DOHH2 (cell line): Measurements from ENCODE around the gene SP140.
"Not testable (repeated sequence)": the region's sequence is repeated elsewhere in the genome, so short reads cannot be mapped to it uniquely, and the experiment has no call there.

Experiments used
- H3F3A ChIP-seq: fragments of 200-600 bp; sonication (generic), shearing (Covaris generic); 2 replicates; pipeline ENCODE4 v1.6.0; 2016; ENCODE audit warnings: antibody characterized with exemption, mild to moderate bottlenecking; ENCODE audit not compliant: control insufficient read depth, insufficient read depth
- H3K27ac ChIP-seq: fragments of 200-600 bp; sonication (generic); 2 replicates; pipeline ENCODE4 v1.5.1; 2014; ENCODE audit warnings: low read depth, mild to moderate bottlenecking, low read length, moderate library complexity
- H3K27me3 ChIP-seq: fragments of 200-600 bp; sonication (generic); 2 replicates; pipeline ENCODE4 v1.6.1; 2014; ENCODE audit warnings: mild to moderate bottlenecking, low read length, mixed read lengths; ENCODE audit not compliant: control insufficient read depth
- H3K36me3 ChIP-seq: fragments of 200-600 bp; sonication (generic); 2 replicates; pipeline ENCODE4 v1.6.1; 2014; ENCODE audit warnings: mild to moderate bottlenecking, low read length, moderate library complexity, mixed read lengths; ENCODE audit not compliant: control insufficient read depth
- H3K4me1 ChIP-seq: fragments of 200-600 bp; sonication (generic); 2 replicates; pipeline ENCODE4 v1.6.1; 2014; ENCODE audit warnings: mild to moderate bottlenecking, low read length, mixed read lengths; ENCODE audit not compliant: control insufficient read depth
- H3K4me2 ChIP-seq: fragments of 200-600 bp; sonication (generic); 2 replicates; pipeline ENCODE4 v1.6.0; 2014; ENCODE audit warnings: mild to moderate bottlenecking, low read length, moderate library complexity
- H3K4me3 ChIP-seq: fragments of 200-600 bp; sonication (generic); 2 replicates; pipeline ENCODE4 v1.5.1; 2014; ENCODE audit warnings: mild to moderate bottlenecking, low read length, mixed read lengths
- H3K79me2 ChIP-seq: fragments of 200-600 bp; sonication (generic); 2 replicates; pipeline ENCODE4 v1.6.1; 2014; ENCODE audit warnings: mild to moderate bottlenecking, low read length, mixed read lengths; ENCODE audit not compliant: control insufficient read depth
- H3K9me2 ChIP-seq: fragments of 200-600 bp; sonication (generic); replicated peaks from 2 replicates; pipeline ENCODE4 v1.6.1; 2014; ENCODE audit warnings: mild to moderate bottlenecking, low read length, mixed read lengths; ENCODE audit not compliant: control insufficient read depth
- H3K9me3 ChIP-seq: fragments of 200-600 bp; sonication (generic); 2 replicates; pipeline ENCODE4 v1.6.1; 2014; ENCODE audit warnings: antibody characterized with exemption, low read length, mixed read lengths; ENCODE audit not compliant: control insufficient read depth, insufficient read depth
- H4K20me1 ChIP-seq: fragments of 200-600 bp; sonication (generic); 2 replicates; pipeline ENCODE4 v1.6.0; 2014; ENCODE audit warnings: low read depth, mild to moderate bottlenecking, antibody characterized with exemption, low read length, moderate library complexity; ENCODE audit not compliant: control insufficient read depth, insufficient read depth
- CTCF ChIP-seq: fragments of 200-600 bp; sonication (generic); IDR thresholded peaks from one replicate; pipeline ENCODE4 v1.5.1; 2014; ENCODE audit warnings: antibody characterized with exemption, mild to moderate bottlenecking, low read depth, low read length; ENCODE audit not compliant: poor library complexity, severe bottlenecking
- EZH2phosphoT487 ChIP-seq: fragments of 200-600 bp; sonication (generic); IDR thresholded peaks from 2 replicates; pipeline ENCODE4 v1.6.1; 2017; ENCODE audit warnings: borderline replicate concordance, mild to moderate bottlenecking, antibody characterized with exemption, low read length, moderate library complexity, mixed read lengths

The SP140 gene

GRCh38 chr2:230335864-230336506 lies 110.4 kb downstream of the SP140 start:
- H3K27me3 ChIP-seq = no peaks in the 10 kb centered on the region
- H3K4me1 ChIP-seq = no peaks in the 10 kb centered on the region
- no peaks in the 10 kb centered on the region for H3F3A ChIP-seq
- no peaks in the 10 kb centered on the region for H3K79me2 ChIP-seq
- TF ChIP-seq EZH2phosphoT487 (no peak), CTCF (no peak)
- no peak overlapping the region for H3K27ac ChIP-seq
- no peaks in the 10 kb centered on the region for H3K36me3 ChIP-seq
- no peak overlapping the region for H3K4me2 ChIP-seq
- no peaks in the 10 kb centered on the region for H3K9me2 ChIP-seq
- H3K4me3 ChIP-seq = no peak overlapping the region
- H3K9me3 ChIP-seq = no peaks in the 10 kb centered on the region
- no peaks in the 10 kb centered on the region for H4K20me1 ChIP-seq

GRCh38 chr2:230341936-230342528 lies 116.5 kb downstream of the SP140 start:
- not testable (repeated sequence) for H3K27ac ChIP-seq, H3F3A ChIP-seq, H3K27me3 ChIP-seq, H3K79me2 ChIP-seq, H3K4me3 ChIP-seq, H3K4me1 ChIP-seq, H3K9me2 ChIP-seq, H3K36me3 ChIP-seq, H3K4me2 ChIP-seq, H3K9me3 ChIP-seq, H4K20me1 ChIP-seq

- H3K79me2 ChIP-seq, H3K36me3 ChIP-seq, H3K27me3 ChIP-seq, H3K9me2 ChIP-seq, H3K4me1 ChIP-seq, H4K20me1 ChIP-seq, H3F3A ChIP-seq, H3K4me3 ChIP-seq, H3K4me2 ChIP-seq, H3K27ac ChIP-seq: not testable (repeated sequence)
- peaks cover 11% of the 10 kb centered on the region; the same call in 1 of the 2 replicates for H3K9me3 ChIP-seq
Measured at GRCh38 chr2:230343041-230343624, 117.6 kb downstream of the SP140 start.

GRCh38 chr2:230343747-230344146 lies 118.2 kb downstream of the SP140 start:
- TF ChIP-seq EZH2phosphoT487 (no peak), CTCF (no peak)
- Histone ChIP-seq H4K20me1 (no peaks in the 10 kb centered on the region), H3K79me2 (no peaks in the 10 kb centered on the region), H3K27me3 (no peaks in the 10 kb centered on the region), H3K9me3 (peaks cover 12% of the 10 kb centered on the region; the same call in 1 of the 2 replicates), H3K4me2 (no peak overlapping the region), H3K36me3 (no peaks in the 10 kb centered on the region), H3F3A (no peaks in the 10 kb centered on the region), H3K4me1 (no peaks in the 10 kb centered on the region), H3K27ac (no peak overlapping the region), H3K4me3 (no peak overlapping the region), H3K9me2 (no peaks in the 10 kb centered on the region)
